H1 (cell line): ENCODE data around the gene TXNRD3. TPM values are rescaled to one million over a fixed set of nuclear protein-coding genes. Genes with fewer than 3 reads are reported as not detected.

Experiments used
- CTCF ChIA-PET: fragments of 300-600 bp; sonication (Branson Sonifier 250); formaldehyde crosslinking; loops from one replicate; lab custom pipeline; 2021; ENCODE audit not compliant: partially characterized antibody; lab: Charles Lee
- POLR2A ChIA-PET: fragments of 300-600 bp; sonication (Branson Sonifier 250); formaldehyde crosslinking; loops from one replicate; lab custom pipeline; 2021; ENCODE audit warnings: inconsistent platforms; ENCODE audit not compliant: partially characterized antibody; lab: Charles Lee
- DNase-seq, 2 experiments: peaks; one replicate each; pipeline versions ENCODE4 v3.0.0 to v3.0.0-alpha.2; 2010 to 2022; ENCODE audit warnings: low spot score in 2 of 2, low read depth in 1 of 2, mixed read lengths in 1 of 2
- FAIRE-seq: peaks from 2 replicates; lab custom pipeline; 2011; peaks lifted over from hg19 to GRCh38; lab: Jason Lieb, UNC
- H2AFZ ChIP-seq: 2 replicates; pipeline ENCODE4 v1.8.1; 2012; ENCODE audit warnings: low read length, inconsistent platforms
- H2AK5ac ChIP-seq: 2 replicates; pipeline ENCODE4 v1.6.1; 2013; ENCODE audit warnings: low read depth, low read length
- H2BK120ac ChIP-seq: replicated peaks from 2 replicates; pipeline ENCODE3; 2013; ENCODE audit warnings: low read depth, low read length, inconsistent platforms
- H2BK12ac ChIP-seq: 2 replicates; pipeline ENCODE4 v1.6.1; 2013; ENCODE audit warnings: low read depth, low read length
- H2BK15ac ChIP-seq: 2 replicates; pipeline ENCODE4 v1.6.1; 2013; ENCODE audit warnings: low read length
- H2BK20ac ChIP-seq: 2 replicates; pipeline ENCODE4 v1.6.1; 2013; ENCODE audit warnings: low read length
- H2BK5ac ChIP-seq: 2 replicates; pipeline ENCODE4 v1.6.1; 2013; ENCODE audit warnings: low read depth, low read length
- H3K14ac ChIP-seq: 2 replicates; pipeline ENCODE4 v1.6.1; 2013; ENCODE audit warnings: inconsistent platforms; ENCODE audit not compliant: insufficient read length
- H3K18ac ChIP-seq: 2 replicates; pipeline ENCODE4 v1.6.1; 2013; ENCODE audit warnings: low read length; ENCODE audit errors: extremely low read depth
- H3K23ac ChIP-seq: 2 replicates; pipeline ENCODE4 v1.6.1; 2013; ENCODE audit warnings: inconsistent platforms; ENCODE audit not compliant: insufficient read length
- H3K23me2 ChIP-seq: 2 replicates; pipeline ENCODE4 v1.6.1; 2013; ENCODE audit warnings: low read depth, low read length
- H3K27ac ChIP-seq: 2 replicates; pipeline ENCODE4 v1.6.1; 2011; ENCODE audit warnings: low read depth, low read length, inconsistent platforms
- H3K27me3 ChIP-seq, 4 experiments: replicated peaks in 1 of 4; 1 replicate in 1 of 4; 2 replicates in 3 of 4; pipeline versions ENCODE4 v1.6.1 to v1.8.1; 2011 to 2013; ENCODE audit warnings: low read length in 3 of 4, mild to moderate bottlenecking in 3 of 4, inconsistent platforms in 2 of 4, mixed read lengths in 2 of 4, moderate library complexity in 1 of 4; ENCODE audit not compliant: control insufficient read depth in 3 of 4, insufficient read depth in 3 of 4; ENCODE audit errors: extremely low read depth in 1 of 4
- H3K36me3 ChIP-seq, 4 experiments: 2 replicates each; pipeline versions ENCODE4 v1.6.1 to v1.8.1; 2011 to 2013; ENCODE audit warnings: mild to moderate bottlenecking in 4 of 4, low read length in 3 of 4, moderate library complexity in 2 of 4, control low read depth in 1 of 4, inconsistent platforms in 1 of 4; ENCODE audit not compliant: insufficient read depth in 4 of 4, control insufficient read depth in 2 of 4
- H3K4ac ChIP-seq: replicated peaks from 2 replicates; pipeline ENCODE3; 2013; ENCODE audit warnings: low read length, low read depth, mixed read lengths, inconsistent platforms; ENCODE audit not compliant: insufficient read length
- H3K4me1 ChIP-seq, 4 experiments: replicated peaks in 1 of 4; 1 replicate in 1 of 4; 2 replicates in 3 of 4; pipeline versions ENCODE4 v1.6.1 to v1.8.1; 2011 to 2013; ENCODE audit warnings: low read length in 3 of 4, inconsistent platforms in 2 of 4, mixed read lengths in 1 of 4; ENCODE audit not compliant: insufficient read depth in 4 of 4, control insufficient read depth in 3 of 4
- H3K4me2 ChIP-seq, 2 experiments: 2 replicates each; pipeline versions ENCODE4 v1.6.1 to v1.8.1; 2011 to 2013; ENCODE audit warnings: low read depth in 2 of 2, low read length in 2 of 2, control low read depth in 1 of 2, inconsistent platforms in 1 of 2, mild to moderate bottlenecking in 1 of 2; ENCODE audit not compliant: insufficient read depth in 1 of 2
- H3K4me3 ChIP-seq, 4 experiments: fragments of 200-600, 300-600 bp in 1 of 4; sonication (generic), shearing (Covaris generic), sonication (Bioruptor Twin) in 1 of 4; 2 replicates each; pipeline versions ENCODE4 v1.5.1 to v1.8.1; 2011 to 2016; ENCODE audit warnings: low read length in 4 of 4, low read depth in 3 of 4, control low read depth in 2 of 4, inconsistent platforms in 2 of 4, mild to moderate bottlenecking in 2 of 4, mixed read lengths in 1 of 4, moderate library complexity in 1 of 4; ENCODE audit not compliant: insufficient read depth in 2 of 4; ENCODE audit errors: extremely low read depth in 1 of 4
- H3K56ac ChIP-seq: replicated peaks from 2 replicates; pipeline ENCODE3; 2013; ENCODE audit warnings: low read depth, mild to moderate bottlenecking, mixed read lengths, low read length, inconsistent platforms; ENCODE audit not compliant: insufficient read length
- H3K79me1 ChIP-seq: 2 replicates; pipeline ENCODE4 v1.6.1; 2013; ENCODE audit warnings: low read depth, low read length, control low read depth
- H3K79me2 ChIP-seq, 2 experiments: 2 replicates each; pipeline versions ENCODE4 v1.6.1 to v1.8.1; 2012 to 2013; ENCODE audit warnings: low read length in 2 of 2, mild to moderate bottlenecking in 2 of 2, inconsistent platforms in 1 of 2; ENCODE audit not compliant: insufficient read depth in 2 of 2, control insufficient read depth in 1 of 2
- H3K9ac ChIP-seq, 4 experiments: replicated peaks in 1 of 4; 1 replicate in 1 of 4; 2 replicates in 3 of 4; pipeline versions ENCODE4 v1.6.1 to v1.8.1; 2011 to 2013; ENCODE audit warnings: low read depth in 3 of 4, low read length in 3 of 4, control low read depth in 2 of 4, mild to moderate bottlenecking in 2 of 4, moderate library complexity in 2 of 4, inconsistent platforms in 1 of 4; ENCODE audit errors: extremely low read depth in 1 of 4
- H3K9me3 ChIP-seq, 2 experiments: 2 replicates each; pipeline versions ENCODE4 v1.6.1 to v1.8.1; 2012 to 2013; ENCODE audit warnings: mild to moderate bottlenecking in 2 of 2, moderate library complexity in 2 of 2, control low read depth in 1 of 2, inconsistent platforms in 1 of 2, low read depth in 1 of 2, low read length in 1 of 2, mixed read lengths in 1 of 2; ENCODE audit not compliant: insufficient read depth in 2 of 2
- H4K20me1 ChIP-seq, 2 experiments: replicated peaks in 1 of 2; 2 replicates each; pipeline versions ENCODE3 to v1.8.1; 2011 to 2013; ENCODE audit warnings: inconsistent platforms in 2 of 2, low read length in 2 of 2, mild to moderate bottlenecking in 1 of 2; ENCODE audit not compliant: insufficient read depth in 2 of 2, control insufficient read depth in 1 of 2
- H4K5ac ChIP-seq: 2 replicates; pipeline ENCODE4 v1.6.1; 2013; ENCODE audit warnings: low read length, low read depth, mixed read lengths, inconsistent platforms; ENCODE audit not compliant: insufficient read length
- H4K8ac ChIP-seq: 2 replicates; pipeline ENCODE4 v1.8.0; 2013; ENCODE audit warnings: mild to moderate bottlenecking, moderate library complexity, low read length, inconsistent platforms; ENCODE audit not compliant: insufficient read depth; ENCODE audit errors: extremely low read depth
- H4K91ac ChIP-seq: replicated peaks from 2 replicates; pipeline ENCODE3; 2013; ENCODE audit warnings: low read length, mixed read lengths, inconsistent platforms; ENCODE audit not compliant: insufficient read length
- TCF12 ChIP-seq: IDR thresholded peaks from 2 replicates; pipeline ENCODE4 v1.6.1; 2011; ENCODE audit warnings: low read depth, mild to moderate bottlenecking, low read length
- WGBS, 2 experiments: shearing (Covaris generic) in 1 of 2; methylation state at CpG; one replicate each; pipeline versions ENCODE4 v1.1.6 to v1.1.7; 2013 to 2015; ENCODE audit warnings: low lambda C conversion rate in 2 of 2, mixed read lengths in 2 of 2, inconsistent platforms in 1 of 2, low coverage in 1 of 2, missing lambda C conversion rate in 1 of 2; ENCODE audit not compliant: insufficient replicate concordance in 2 of 2, insufficient coverage in 1 of 2, insufficient read length in 1 of 2; ENCODE audit errors: extremely low coverage in 1 of 2, missing lambda C conversion rate in 1 of 2; 5-methylcytosine and 5-hydroxymethylcytosine counted together
- polyA plus RNA-seq, 7 experiments: library from polyadenylated mRNA; depleted of rRNA in 3 of 7; stranded (reverse) in 5 of 7; unstranded in 2 of 7; fragments of >200 nt in 5 of 7; fragments of 200-250 nt in 2 of 7; gene quantifications; 1 replicate in 5 of 7; 2 replicates in 1 of 7; 4 replicates in 1 of 7; pipeline versions ENCODE4 v1.2.1 to v1.2.3, GENCODE V29; 2011 to 2013; ENCODE audit warnings: missing spikeins in 2 of 7, mixed read lengths in 2 of 7
- total RNA-seq: library from RNA; stranded (reverse); fragmentation: NEBNext Ultra II Directional; extraction: Animal tissue kit (Norgen Biotek cat#: 25700); gene quantifications from 2 replicates; pipeline ENCODE4 v1.2.1, GENCODE V29; 2021
- TF ChIP-seq, protein P1 (sequence below): IDR thresholded peaks from 2 replicates; pipeline ENCODE4 v1.6.1; 2012; ENCODE audit warnings: inconsistent platforms

Gene TXNRD3
- total and polyA plus RNA-seq, 2 of the 8 experiments (the other 6 are each of a cell fraction or from before 2014, with no cell fraction given), result 3.4 to 4.3 TPM

DNA sequence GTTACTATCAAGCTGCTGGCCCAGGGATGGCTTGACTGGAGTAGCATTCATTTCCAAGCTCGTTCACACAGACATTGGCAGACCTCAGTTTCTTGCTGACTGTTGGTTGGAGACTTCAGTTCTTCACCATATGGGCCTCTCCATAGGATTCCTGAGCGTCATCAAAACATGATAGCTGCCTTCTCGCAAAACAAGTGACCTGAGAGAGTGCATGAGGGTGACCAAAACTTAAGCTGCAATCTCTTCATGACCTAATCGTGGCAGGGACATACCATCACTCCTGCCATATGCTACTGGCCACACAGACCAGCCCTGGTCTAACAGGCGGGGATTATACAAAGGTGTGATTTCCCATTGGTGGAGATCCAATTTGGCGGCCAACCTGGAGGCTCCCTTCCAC is 50.2 kb downstream of the TXNRD3 start:
- no peaks in the 10 kb centered on the region for H3K9me3 ChIP-seq
- H3K4me1 ChIP-seq, result no peaks in the 10 kb centered on the region
- no peak overlapping the region for H2BK5ac ChIP-seq

More for the DNA sequence above, 50.2 kb downstream of the TXNRD3 start:
- H4K5ac ChIP-seq, result no peak overlapping the region
- no peak overlapping the region for H2BK15ac ChIP-seq
- no peaks in the 10 kb centered on the region for H3K36me3 ChIP-seq
- H2AFZ ChIP-seq, result no peak overlapping the region
- POLR2A ChIA-PET, result no interaction called here
- H3K9ac ChIP-seq, result no peak overlapping the region
- WGBS, 2 experiments, result 87% methylated on average over 6 of the region's 6 CpGs; no CpG with 5 or more reads in 1 of the 2 experiments
- no peak for FAIRE-seq
- H3K27me3 ChIP-seq, result no peaks in the 10 kb centered on the region
- no peak overlapping the region for H3K27ac ChIP-seq
- TF ChIP-seq TCF12, result no peak
- TF ChIP-seq, protein P1, sequence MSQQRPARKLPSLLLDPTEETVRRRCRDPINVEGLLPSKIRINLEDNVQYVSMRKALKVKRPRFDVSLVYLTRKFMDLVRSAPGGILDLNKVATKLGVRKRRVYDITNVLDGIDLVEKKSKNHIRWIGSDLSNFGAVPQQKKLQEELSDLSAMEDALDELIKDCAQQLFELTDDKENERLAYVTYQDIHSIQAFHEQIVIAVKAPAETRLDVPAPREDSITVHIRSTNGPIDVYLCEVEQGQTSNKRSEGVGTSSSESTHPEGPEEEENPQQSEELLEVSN, result 0 out of 2 replicates have a peak, but pooled peaks have one; percentile 30
- no peak overlapping the region for H4K91ac ChIP-seq
- no peak overlapping the region for H2AK5ac ChIP-seq
- no peak overlapping the region for H3K4ac ChIP-seq
- CTCF ChIA-PET, result interaction anchor here (1.4 to 1.8 kb wide), 2 partner anchors 54 to 82 kb away, joined by 4 read pairs; no protein-coding TSS in a partner anchor
- H2BK20ac ChIP-seq, result no peak overlapping the region
- no peak overlapping the region for H3K4me3 ChIP-seq
- H3K4me2 ChIP-seq, result no peak overlapping the region
- no peaks in the 10 kb centered on the region for H4K20me1 ChIP-seq
- no peak overlapping the region for H3K56ac ChIP-seq
- no peak overlapping the region for H3K18ac ChIP-seq
- no peak overlapping the region for H2BK12ac ChIP-seq
- H2BK120ac ChIP-seq, result no peak overlapping the region
- H3K79me1 ChIP-seq, result no peaks in the 10 kb centered on the region
- H3K79me2 ChIP-seq, result no peaks in the 10 kb centered on the region
- H3K14ac ChIP-seq, result no peak overlapping the region
- no peak overlapping the region for H4K8ac ChIP-seq
- no peak for DNase-seq
- no peak overlapping the region for H3K23ac ChIP-seq
- H3K23me2 ChIP-seq, result no peaks in the 10 kb centered on the region
